Caco-2 (cell line): ENCODE data around the gene ANKRD23. TPM values are rescaled to one million over a fixed set of nuclear protein-coding genes. Genes with fewer than 3 reads are reported as not detected.

ENCODE experiments used
- BruUV-seq: library from RNA; stranded (reverse); fragments of 400-500 nt; replicated peaks from 2 replicates; lab custom pipeline; 2021; lab: Mats Ljungman, UMichigan
- CTCF ChIA-PET: fragments of 300-600 bp; sonication (Branson Sonifier 250); formaldehyde crosslinking; loops from one replicate; lab custom pipeline; 2022; ENCODE audit warnings: antibody characterized with exemption; lab: Charles Lee
- POLR2A ChIA-PET: fragments of 300-600 bp; sonication (Branson Sonifier 250); formaldehyde crosslinking; loops from one replicate; lab custom pipeline; 2022; ENCODE audit warnings: antibody characterized with exemption; lab: Charles Lee
- DNase-seq, 2 experiments: peaks; one replicate each; pipeline versions ENCODE4 v3.0.0 to v3.0.0-alpha.2; 2020 to 2022
- H3K27me3 ChIP-seq: replicated peaks from 2 replicates; pipeline ENCODE4 v1.6.0; 2011; ENCODE audit warnings: low read length; ENCODE audit not compliant: control insufficient read depth, insufficient read depth
- H3K36me3 ChIP-seq: 2 replicates; pipeline ENCODE4 v1.5.1; 2011; ENCODE audit warnings: low read length; ENCODE audit not compliant: control insufficient read depth, insufficient read depth
- H3K4me1 ChIP-seq: fragments of 250-450 bp; sonication (Bioruptor Pico); 2 replicates; pipeline ENCODE4 v1.5.1; 2020; ENCODE audit warnings: mild to moderate bottlenecking
- H3K4me3 ChIP-seq: 2 replicates; pipeline ENCODE4 v1.5.1; 2011; ENCODE audit warnings: low read depth, mild to moderate bottlenecking, control low read depth, low read length
- H3K9me3 ChIP-seq: fragments of 250-450 bp; sonication (Bioruptor Pico); 2 replicates; pipeline ENCODE4 v1.5.1; 2020; ENCODE audit warnings: mild to moderate bottlenecking, moderate library complexity
- H3K27ac Mint-ChIP-seq: one replicate; pipeline ENCODE4 v1.8.0; 2022; ENCODE audit warnings: mixed read lengths; ENCODE audit not compliant: unreplicated experiment
- H3K27me3 Mint-ChIP-seq: one replicate; pipeline ENCODE4 v1.8.0; 2022; ENCODE audit warnings: mixed read lengths; ENCODE audit not compliant: insufficient read depth, unreplicated experiment
- H3K36me3 Mint-ChIP-seq: one replicate; pipeline ENCODE4 v1.8.0; 2022; ENCODE audit warnings: mild to moderate bottlenecking, mixed read lengths; ENCODE audit not compliant: insufficient read depth, unreplicated experiment
- H3K4me1 Mint-ChIP-seq: one replicate; pipeline ENCODE4 v1.8.0; 2022; ENCODE audit warnings: low read depth, mixed read lengths; ENCODE audit not compliant: unreplicated experiment
- H3K4me3 Mint-ChIP-seq: one replicate; pipeline ENCODE4 v1.8.0; 2022; ENCODE audit warnings: mild to moderate bottlenecking, moderate library complexity, mixed read lengths; ENCODE audit not compliant: unreplicated experiment
- H3K9me3 Mint-ChIP-seq: one replicate; pipeline ENCODE4 v1.8.0; 2022; ENCODE audit warnings: mixed read lengths; ENCODE audit not compliant: unreplicated experiment
- CTCF ChIP-seq, 2 experiments: fragments of 200-600 bp in 1 of 2; IDR thresholded peaks; 1 replicate in 1 of 2; 2 replicates in 1 of 2; pipeline versions ENCODE4 v1.5.1 to v1.8.0; 2011 to 2022; ENCODE audit warnings: antibody characterized with exemption in 1 of 2, control low read depth in 1 of 2, inconsistent platforms in 1 of 2, low read depth in 1 of 2, low read length in 1 of 2, mild to moderate bottlenecking in 1 of 2, moderate library complexity in 1 of 2; ENCODE audit not compliant: insufficient read depth in 1 of 2, severe bottlenecking in 1 of 2, unreplicated experiment in 1 of 2
- intact Hi-C: fragments of 100-400 bp; cut with micrococcal nuclease; formaldehyde crosslinking; loops from one replicate; pipeline ENCODE4 v1.10.0; 2022; ENCODE audit not compliant: unreplicated experiment
- total RNA-seq: library from RNA; stranded (reverse); gene quantifications from 2 replicates; pipeline ENCODE4 v1.2.3, GENCODE V29; 2022

The ANKRD23 gene
- total RNA-seq, 1 experiment from 2014 or later = 2.5 TPM

- no peaks in the 10 kb centered on the region for H3K27me3 Mint-ChIP-seq
- no peak overlapping the region for H3K27ac Mint-ChIP-seq
- CTCF ChIA-PET = interaction anchor here (0.5 kb wide), 1 partner anchor 13 kb away, joined by 5 read pairs; no protein-coding TSS in a partner anchor
- no peak for DNase-seq
- peaks cover 41% of the 10 kb centered on the region for H3K4me1 ChIP-seq
- POLR2A ChIA-PET = no interaction called here
- H3K9me3 ChIP-seq = no peaks in the 10 kb centered on the region
- no peak overlapping the region for H3K4me3 ChIP-seq
- no peaks in the 10 kb centered on the region for H3K27me3 ChIP-seq
- no peak for TF ChIP-seq CTCF (IDR thresholded peaks at IDR 0.05; ENCODE audit: insufficient read depth in 1 of 2, low read depth in 1 of 2, low read length in 1 of 2, severe bottlenecking in 1 of 2, unreplicated experiment in 1 of 2)
- H3K4me1 Mint-ChIP-seq = peaks cover 25% of the 10 kb centered on the region
- intact Hi-C loops = no loop called here
- H3K4me3 Mint-ChIP-seq = no peak overlapping the region
- H3K36me3 ChIP-seq = no peaks in the 10 kb centered on the region
- H3K36me3 Mint-ChIP-seq = no peaks in the 10 kb centered on the region
- no TSS peak for BruUV-seq
- no peaks in the 10 kb centered on the region for H3K9me3 Mint-ChIP-seq
Measured at GRCh38 chr2:96885432-96886347, 41.9 kb upstream of the ANKRD23 start.

- ChIA-PET CTCF (interaction anchor here (0.5 kb wide), 1 partner anchor 11 kb away, joined by 5 read pairs; no protein-coding TSS in a partner anchor), POLR2A (no interaction called here)
- no TSS peak for BruUV-seq
- Histone ChIP-seq H3K4me3 (no peak overlapping the region), H3K27me3 (no peaks in the 10 kb centered on the region), H3K4me1 (peaks cover 34% of the 10 kb centered on the region), H3K9me3 (no peaks in the 10 kb centered on the region), H3K36me3 (no peaks in the 10 kb centered on the region)
- Mint-ChIP-seq H3K27ac (no peak overlapping the region), H3K4me3 (no peak overlapping the region), H3K4me1 (peaks cover 29% of the 10 kb centered on the region), H3K9me3 (no peaks in the 10 kb centered on the region), H3K36me3 (no peaks in the 10 kb centered on the region), H3K27me3 (no peaks in the 10 kb centered on the region)
- no peak for TF ChIP-seq CTCF (IDR thresholded peaks at IDR 0.05; ENCODE audit: insufficient read depth in 1 of 2, low read depth in 1 of 2, low read length in 1 of 2, severe bottlenecking in 1 of 2, unreplicated experiment in 1 of 2)
- no peak for DNase-seq
- intact Hi-C loops = no loop called here
Measured at GRCh38 chr2:96884299-96885094, 40.7 kb upstream of the ANKRD23 start.

DNA sequence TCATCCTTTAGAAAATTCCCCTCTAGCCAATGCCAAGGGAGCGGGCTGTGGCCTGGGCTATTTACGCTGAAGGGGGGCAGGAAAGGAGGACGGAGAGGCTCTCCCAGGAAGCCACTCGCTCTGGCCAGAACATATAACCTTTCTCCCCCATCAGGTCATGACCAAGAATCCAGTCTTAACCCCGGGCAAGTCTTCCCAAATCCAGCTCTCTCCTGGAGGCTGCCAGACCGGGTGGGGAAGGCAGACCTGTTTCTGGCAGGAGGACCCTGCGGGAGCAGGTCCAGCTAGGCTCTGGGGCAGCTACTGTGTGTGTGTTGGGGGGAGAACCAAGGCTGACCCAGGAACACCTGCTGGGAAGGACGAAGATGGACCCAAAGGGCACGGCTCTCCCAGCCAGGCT is 39.5 kb upstream of the ANKRD23 start:
- H3K4me3 ChIP-seq = no peak overlapping the region
- intact Hi-C loops = no loop called here
- Mint-ChIP-seq H3K4me1 (peaks cover 26% of the 10 kb centered on the region), H3K27me3 (no peaks in the 10 kb centered on the region), H3K4me3 (no peak overlapping the region), H3K27ac (no peak overlapping the region), H3K9me3 (no peaks in the 10 kb centered on the region), H3K36me3 (no peaks in the 10 kb centered on the region)
- no TSS peak for BruUV-seq
- no peak for DNase-seq
- POLR2A ChIA-PET = no interaction called here
- no peaks in the 10 kb centered on the region for H3K27me3 ChIP-seq
- peaks cover 27% of the 10 kb centered on the region for H3K4me1 ChIP-seq
- TF ChIP-seq CTCF (IDR thresholded peaks at IDR 0.05; ENCODE audit: insufficient read depth in 1 of 2, low read depth in 1 of 2, low read length in 1 of 2, severe bottlenecking in 1 of 2, unreplicated experiment in 1 of 2) = no peak
- CTCF ChIA-PET = no interaction called here
- no peaks in the 10 kb centered on the region for H3K36me3 ChIP-seq
- H3K9me3 ChIP-seq = no peaks in the 10 kb centered on the region
